ENCODE results near the gene ZNF362. TPM values are rescaled to one million over a fixed set of nuclear protein-coding genes. Genes with fewer than 3 reads are reported as not detected.
"Not testable (repeated sequence)": the region's sequence is repeated elsewhere in the genome, so short reads cannot be mapped to it uniquely, and the experiment has no call there.

Gene ZNF362
- total RNA-seq, 1 experiment from 2014 or later, result 26.9 TPM

- POLR2A ChIA-PET, result no interaction called here
- no peaks in the 10 kb centered on the region for H3K36me3 Mint-ChIP-seq (ENCODE audit: insufficient read depth, unreplicated experiment)
- H3K4me3 Mint-ChIP-seq (ENCODE audit: unreplicated experiment), result no peak overlapping the region
- no peaks in the 10 kb centered on the region for H3K36me3 ChIP-seq (ENCODE audit: control insufficient read depth, insufficient read depth, low read length)
- H3K4me1 ChIP-seq, result peaks cover 19% of the 10 kb centered on the region
- no peak for TF ChIP-seq CTCF (IDR thresholded peaks at IDR 0.05; ENCODE audit: insufficient read depth in 1 of 2, low read depth in 1 of 2, low read length in 1 of 2, severe bottlenecking in 1 of 2, unreplicated experiment in 1 of 2)
- no peaks in the 10 kb centered on the region for H3K27me3 ChIP-seq (replicated peaks; ENCODE audit: control insufficient read depth, insufficient read depth, low read length)
- no peak overlapping the region for H3K27ac Mint-ChIP-seq (ENCODE audit: unreplicated experiment)
- no peaks in the 10 kb centered on the region for H3K9me3 ChIP-seq
- H3K27me3 Mint-ChIP-seq (ENCODE audit: insufficient read depth, unreplicated experiment), result no peaks in the 10 kb centered on the region
- peaks cover 24% of the 10 kb centered on the region for H3K4me1 Mint-ChIP-seq (ENCODE audit: low read depth, unreplicated experiment)
- no peaks in the 10 kb centered on the region for H3K9me3 Mint-ChIP-seq (ENCODE audit: unreplicated experiment)
- DNase-seq, result no peak
- no peak overlapping the region for H3K4me3 ChIP-seq (ENCODE audit: low read depth, low read length)
- CTCF ChIA-PET, result no interaction called here
- no TSS peak for BruUV-seq (replicated peaks)
- intact Hi-C loops (cut with micrococcal nuclease; ENCODE audit: unreplicated experiment), result no loop called here
Observed at GRCh38 chr1:33236498-33236897, 19.8 kb upstream of the ZNF362 start.

GRCh38 chr1:33237579-33237978 is 18.7 kb upstream of the ZNF362 start:
- Mint-ChIP-seq H3K9me3 (ENCODE audit: unreplicated experiment) (no peaks in the 10 kb centered on the region), H3K36me3 (ENCODE audit: insufficient read depth, unreplicated experiment) (no peaks in the 10 kb centered on the region), H3K27ac (ENCODE audit: unreplicated experiment) (no peak overlapping the region), H3K4me3 (ENCODE audit: unreplicated experiment) (no peak overlapping the region), H3K27me3 (ENCODE audit: insufficient read depth, unreplicated experiment) (no peaks in the 10 kb centered on the region), H3K4me1 (ENCODE audit: low read depth, unreplicated experiment) (peaks cover 30% of the 10 kb centered on the region)
- BruUV-seq (replicated peaks), result no TSS peak
- POLR2A ChIA-PET, result no interaction called here
- Histone ChIP-seq H3K4me1 (peaks cover 19% of the 10 kb centered on the region), H3K27me3 (replicated peaks; ENCODE audit: control insufficient read depth, insufficient read depth, low read length) (no peaks in the 10 kb centered on the region), H3K9me3 (no peaks in the 10 kb centered on the region), H3K4me3 (ENCODE audit: low read depth, low read length) (no peak overlapping the region), H3K36me3 (ENCODE audit: control insufficient read depth, insufficient read depth, low read length) (no peaks in the 10 kb centered on the region)
- intact Hi-C loops (cut with micrococcal nuclease; ENCODE audit: unreplicated experiment), result no loop called here
- no peak for DNase-seq
- TF ChIP-seq CTCF (IDR thresholded peaks at IDR 0.05; ENCODE audit: insufficient read depth in 1 of 2, low read depth in 1 of 2, low read length in 1 of 2, severe bottlenecking in 1 of 2, unreplicated experiment in 1 of 2), result no peak
- CTCF ChIA-PET, result interaction anchor here (0.7 kb wide), 1 partner anchor 1269 kb away, joined by 3 read pairs; no protein-coding TSS in a partner anchor

GRCh38 chr1:33238194-33238724 is 18.0 kb upstream of the ZNF362 start:
- H3K4me3 ChIP-seq (ENCODE audit: low read depth, low read length); H3K9me3 ChIP-seq; CTCF ChIA-PET; H3K4me3 Mint-ChIP-seq (ENCODE audit: unreplicated experiment); BruUV-seq (replicated peaks); H3K27me3 Mint-ChIP-seq (ENCODE audit: insufficient read depth, unreplicated experiment); H3K27ac Mint-ChIP-seq (ENCODE audit: unreplicated experiment); intact Hi-C loops (cut with micrococcal nuclease; ENCODE audit: unreplicated experiment); H3K36me3 Mint-ChIP-seq (ENCODE audit: insufficient read depth, unreplicated experiment); H3K9me3 Mint-ChIP-seq (ENCODE audit: unreplicated experiment); H3K27me3 ChIP-seq (replicated peaks; ENCODE audit: control insufficient read depth, insufficient read depth, low read length); POLR2A ChIA-PET; H3K36me3 ChIP-seq (ENCODE audit: control insufficient read depth, insufficient read depth, low read length); DNase-seq: not testable (repeated sequence)
- peaks cover 19% of the 10 kb centered on the region for H3K4me1 ChIP-seq
- peaks cover 30% of the 10 kb centered on the region for H3K4me1 Mint-ChIP-seq (ENCODE audit: low read depth, unreplicated experiment)

- H3K27me3 ChIP-seq (replicated peaks; ENCODE audit: control insufficient read depth, insufficient read depth, low read length); DNase-seq; H3K36me3 ChIP-seq (ENCODE audit: control insufficient read depth, insufficient read depth, low read length); H3K36me3 Mint-ChIP-seq (ENCODE audit: insufficient read depth, unreplicated experiment); intact Hi-C loops (cut with micrococcal nuclease; ENCODE audit: unreplicated experiment); H3K4me3 Mint-ChIP-seq (ENCODE audit: unreplicated experiment); H3K4me3 ChIP-seq (ENCODE audit: low read depth, low read length); CTCF ChIA-PET; BruUV-seq (replicated peaks); H3K9me3 ChIP-seq; H3K9me3 Mint-ChIP-seq (ENCODE audit: unreplicated experiment); H3K27me3 Mint-ChIP-seq (ENCODE audit: insufficient read depth, unreplicated experiment); H3K27ac Mint-ChIP-seq (ENCODE audit: unreplicated experiment); POLR2A ChIA-PET: not testable (repeated sequence)
- H3K4me1 Mint-ChIP-seq (ENCODE audit: low read depth, unreplicated experiment), result peaks cover 30% of the 10 kb centered on the region
- H3K4me1 ChIP-seq, result peaks cover 21% of the 10 kb centered on the region
Observed at GRCh38 chr1:33239410-33239809, 16.9 kb upstream of the ZNF362 start.

Measured in Caco-2 (cell line).